ENCODE data around the gene G2E3.
"Not testable (repeated sequence)": the region's sequence is repeated elsewhere in the genome, so short reads cannot be mapped to it uniquely, and the experiment has no call there.

G2E3 gene

GRCh38 chr14:30559638-30560091 lies 707 bp downstream of the G2E3 start:
- DNase-seq: peak in 1 of 5 experiments; percentile 41

GRCh38 chr14:30560581-30560980 lies 1.6 kb downstream of the G2E3 start:
- no peak for DNase-seq

GRCh38 chr14:30564235-30564867 lies 5.4 kb downstream of the G2E3 start:
- no peak for DNase-seq

DNA sequence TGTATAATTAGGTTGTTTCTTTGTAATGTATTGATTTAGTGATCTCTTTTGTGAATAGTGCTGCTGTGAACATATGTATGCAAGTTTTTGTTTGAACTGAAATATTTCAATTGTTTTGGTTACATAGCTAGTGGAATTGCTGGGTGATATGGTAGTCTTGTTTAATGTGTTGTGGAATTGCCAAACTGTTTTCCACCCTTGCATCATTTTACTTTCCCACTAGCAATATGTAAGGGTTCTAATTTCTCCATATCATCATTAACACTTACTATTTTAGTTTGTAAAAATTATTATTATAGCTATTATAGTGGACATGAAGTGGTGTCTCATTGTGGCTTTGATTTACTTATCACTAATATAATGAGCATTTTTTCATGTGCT lies 5.9 kb downstream of the G2E3 start:
- DNase-seq: no peak

DNA sequence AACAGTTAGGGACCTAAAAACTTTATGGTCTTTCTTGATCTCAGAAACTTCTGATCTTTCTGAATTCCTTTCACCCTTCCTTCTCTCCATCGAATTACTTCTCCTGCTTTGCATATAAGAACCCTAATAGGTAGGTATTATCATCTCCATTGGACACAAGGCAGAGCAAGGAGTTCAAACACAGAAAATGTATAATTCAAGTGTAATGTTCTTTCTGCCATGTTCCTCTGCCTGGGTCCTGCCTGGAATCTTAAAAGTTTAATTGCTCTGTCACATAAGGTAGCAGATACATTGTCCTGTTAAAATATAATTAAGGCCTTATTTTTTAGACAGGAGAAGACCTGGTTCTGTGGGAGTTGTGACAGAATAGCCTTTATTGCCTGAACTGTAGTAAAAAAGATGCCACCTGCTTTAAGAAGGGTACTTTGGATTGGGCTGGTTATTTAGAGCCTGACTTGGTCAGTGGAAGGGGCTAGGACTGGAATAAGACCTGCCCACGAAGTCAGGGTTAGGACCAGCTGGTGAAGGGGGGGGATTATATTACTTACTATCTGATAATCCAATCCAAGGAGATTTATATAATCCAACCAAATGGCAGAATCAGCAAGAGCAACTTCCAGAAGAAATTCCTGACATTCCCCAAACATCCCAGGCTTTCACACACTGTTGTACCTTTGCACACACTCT lies 10.4 kb downstream of the G2E3 start:
- no peak for DNase-seq

- DNase-seq: no peak
Observed at GRCh38 chr14:30569903-30570226, 10.9 kb downstream of the G2E3 start.

DNA sequence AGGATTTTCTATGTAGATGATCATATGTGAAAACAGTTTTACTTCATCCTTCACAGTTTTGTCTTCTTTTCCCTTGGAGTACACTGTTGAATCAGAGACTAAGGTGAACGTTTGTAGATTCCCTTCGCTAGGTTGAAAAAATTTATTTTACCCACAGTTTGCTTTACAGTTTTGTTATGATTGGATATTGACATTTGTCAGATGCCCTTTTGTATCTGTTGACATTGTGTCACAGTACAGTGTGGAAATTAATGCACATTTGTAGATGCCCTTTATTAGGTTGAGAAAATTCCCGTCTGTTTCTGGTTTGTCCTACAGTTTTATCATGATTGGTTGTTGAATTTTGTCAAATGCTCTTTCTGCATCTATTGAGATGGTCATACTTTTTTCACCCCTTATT lies 13.3 kb downstream of the G2E3 start:
- no peak for DNase-seq

GRCh38 chr14:30572771-30573170 lies 13.8 kb downstream of the G2E3 start:
- no peak for DNase-seq

DNA sequence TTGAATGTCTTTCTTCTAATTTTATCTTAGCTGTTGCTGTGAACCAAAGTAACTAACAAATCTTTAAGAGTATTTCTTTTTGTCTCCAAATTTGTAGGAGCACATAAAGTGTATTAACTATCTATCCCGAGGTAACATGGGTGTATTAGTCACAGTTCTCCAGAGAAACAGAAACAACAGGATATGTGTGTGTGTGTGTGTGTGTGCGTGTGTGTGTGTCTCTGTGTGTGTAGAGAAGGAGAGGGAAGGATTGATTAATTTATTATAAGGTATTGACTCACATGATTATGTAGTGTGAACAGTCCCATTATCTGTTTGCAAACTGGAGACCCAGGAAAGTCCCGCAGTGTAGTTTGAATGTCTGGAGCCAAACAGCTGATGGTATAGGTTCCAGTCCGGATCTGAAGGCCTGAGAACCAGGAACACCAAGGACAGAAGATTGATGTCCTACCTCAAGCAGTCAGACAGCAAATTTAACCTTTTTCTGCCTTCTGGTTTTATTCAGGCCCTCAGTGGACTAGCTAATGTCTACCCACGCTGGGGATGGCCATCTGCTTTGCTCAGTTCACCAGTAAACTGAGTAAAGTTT lies 14.4 kb downstream of the G2E3 start:
- DNase-seq: no peak

DNA sequence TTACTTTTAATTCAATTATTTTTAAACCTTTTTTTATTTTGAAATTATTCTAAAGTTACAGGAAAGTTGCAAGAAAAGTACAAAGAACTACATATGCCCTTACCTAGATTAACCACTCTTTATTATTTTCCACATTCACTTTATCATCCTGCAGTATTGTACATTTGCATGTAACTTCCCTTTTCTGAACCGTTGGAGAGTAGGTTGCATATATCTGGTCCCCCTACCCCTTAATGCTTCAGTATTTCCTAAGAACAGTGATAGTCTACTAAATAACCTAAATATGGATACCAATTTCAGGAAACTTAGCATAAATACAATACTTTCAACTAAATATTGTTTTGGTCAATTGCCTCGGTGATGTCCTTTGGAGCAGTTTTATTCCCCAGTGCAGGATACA lies 15.0 kb downstream of the G2E3 start:
- no peak for DNase-seq

GRCh38 chr14:30574777-30575176 lies 15.8 kb downstream of the G2E3 start:
- not testable (repeated sequence) for DNase-seq

DNA sequence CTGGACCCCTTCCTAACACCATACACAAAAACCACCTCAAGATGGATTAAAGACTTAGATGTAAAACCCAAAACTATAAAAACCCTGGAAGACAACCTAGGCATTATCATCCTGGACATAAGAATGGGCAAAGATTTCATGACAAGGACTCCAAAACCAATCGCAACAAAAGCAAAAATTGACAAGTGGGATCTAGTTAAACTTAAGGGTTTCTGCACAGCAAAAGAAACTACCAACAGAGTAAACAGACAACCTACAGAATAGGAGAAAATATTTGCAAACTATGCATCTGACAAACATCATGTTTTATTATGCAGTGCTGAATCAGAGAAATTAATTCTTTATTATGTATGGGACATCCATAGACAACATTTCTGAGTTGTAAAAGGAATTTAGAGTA lies 17.4 kb downstream of the G2E3 start:
- not testable (repeated sequence) for DNase-seq

- no peak for DNase-seq
Observed at GRCh38 chr14:30580616-30581282, 21.8 kb downstream of the G2E3 start.

DNA sequence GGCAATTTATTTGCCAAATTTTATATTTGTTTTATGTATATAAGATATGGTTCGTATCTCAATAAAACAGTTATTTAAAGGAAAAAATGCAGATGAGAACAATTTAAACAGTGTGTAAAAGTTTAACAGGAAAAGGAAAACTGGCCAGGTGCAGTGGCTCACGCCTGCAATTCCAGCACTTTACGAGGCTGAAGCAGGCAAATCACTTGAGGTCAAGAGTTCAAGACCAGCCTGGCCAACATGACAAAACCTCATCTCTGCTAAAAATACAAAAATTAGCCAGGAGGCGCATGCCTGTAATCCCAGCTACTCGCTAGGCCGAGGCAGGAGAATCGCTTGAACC lies 22.3 kb downstream of the G2E3 start:
- no peak for DNase-seq

GRCh38 chr14:30582376-30582775 lies 23.4 kb downstream of the G2E3 start:
- no peak for DNase-seq

GRCh38 chr14:30584058-30584630 lies 25.2 kb downstream of the G2E3 start:
- DNase-seq: no peak

DNA sequence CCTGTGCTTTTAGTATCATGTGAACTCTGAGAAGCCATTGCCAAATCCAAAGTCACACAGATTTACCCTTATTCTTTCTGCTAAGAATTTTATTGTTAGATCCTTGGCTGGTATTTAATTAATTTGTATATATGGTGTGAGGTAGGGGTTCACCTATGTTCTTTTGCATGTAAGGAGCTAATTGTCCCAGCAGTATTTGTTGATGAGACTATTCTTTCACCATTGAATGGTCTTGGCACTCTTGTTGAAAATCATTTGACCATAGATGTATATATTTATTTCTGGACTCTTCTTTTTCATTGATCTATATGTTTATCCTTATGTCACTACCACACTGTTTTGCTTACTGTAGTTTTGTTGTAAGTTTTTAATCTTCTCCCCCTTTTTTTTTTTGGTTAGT lies 26.2 kb downstream of the G2E3 start:
- no peak for DNase-seq

- DNase-seq: no peak
Observed at GRCh38 chr14:30587141-30587540, 28.2 kb downstream of the G2E3 start.

- DNase-seq: no peak
Observed at GRCh38 chr14:30588873-30589272, 29.9 kb downstream of the G2E3 start.

GRCh38 chr14:30596935-30597334 lies 38.0 kb downstream of the G2E3 start:
- no peak for DNase-seq

GRCh38 chr14:30597504-30597903 lies 38.5 kb downstream of the G2E3 start:
- DNase-seq: no peak

- no peak for DNase-seq
Observed at GRCh38 chr14:30600922-30601918, 42.3 kb downstream of the G2E3 start.
